Left colon (tissue), 2 donors: ENCODE data around the gene PRX. TPM values are rescaled to one million over a fixed set of nuclear protein-coding genes. Genes with fewer than 3 reads are reported as not detected.

ENCODE experiments used
- ATAC-seq: fragments of 200-7000 bp; cut with Tn5 transposase; one replicate; pipeline ENCODE4 v1.9.1; 2020; ENCODE audit warnings: mild to moderate bottlenecking, moderate library complexity
- DNase-seq, 2 donors: peaks; one replicate each; pipeline ENCODE4 v3.0.0-alpha.2; 2020
- intact Hi-C, 2 donors: fragments of 100-400 bp; cut with DNase I in 1 of 2; cut with micrococcal nuclease in 1 of 2; formaldehyde crosslinking; loops; one replicate each; pipeline versions ENCODE4 v1.11.2 to v1.14.0; 2022; cut with DNase I, micrococcal nuclease
- microRNA-seq, 2 donors: library from miRNA; unstranded; fragments of <30 nt; microRNA quantifications; one replicate each; pipeline versions ENCODE4 v1.1.0 to v1.2.0, GENCODE V29; 2020
- total RNA-seq, 2 donors: library from RNA; stranded (reverse); fragmentation: NEBNext Ultra II Directional; extraction: Animal tissue kit (Norgen Biotek cat#: 25700); gene quantifications; one replicate each; pipeline ENCODE4 v1.2.1, GENCODE V29; 2021
- donor health status: DM: no; HTN: no; CAD: no.
- donor health status: DM: yes; HTN: yes; CAD: no.

The PRX gene
- total RNA-seq, 2 donors from 2014 or later: 1.2 to 2.1 TPM

DNA sequence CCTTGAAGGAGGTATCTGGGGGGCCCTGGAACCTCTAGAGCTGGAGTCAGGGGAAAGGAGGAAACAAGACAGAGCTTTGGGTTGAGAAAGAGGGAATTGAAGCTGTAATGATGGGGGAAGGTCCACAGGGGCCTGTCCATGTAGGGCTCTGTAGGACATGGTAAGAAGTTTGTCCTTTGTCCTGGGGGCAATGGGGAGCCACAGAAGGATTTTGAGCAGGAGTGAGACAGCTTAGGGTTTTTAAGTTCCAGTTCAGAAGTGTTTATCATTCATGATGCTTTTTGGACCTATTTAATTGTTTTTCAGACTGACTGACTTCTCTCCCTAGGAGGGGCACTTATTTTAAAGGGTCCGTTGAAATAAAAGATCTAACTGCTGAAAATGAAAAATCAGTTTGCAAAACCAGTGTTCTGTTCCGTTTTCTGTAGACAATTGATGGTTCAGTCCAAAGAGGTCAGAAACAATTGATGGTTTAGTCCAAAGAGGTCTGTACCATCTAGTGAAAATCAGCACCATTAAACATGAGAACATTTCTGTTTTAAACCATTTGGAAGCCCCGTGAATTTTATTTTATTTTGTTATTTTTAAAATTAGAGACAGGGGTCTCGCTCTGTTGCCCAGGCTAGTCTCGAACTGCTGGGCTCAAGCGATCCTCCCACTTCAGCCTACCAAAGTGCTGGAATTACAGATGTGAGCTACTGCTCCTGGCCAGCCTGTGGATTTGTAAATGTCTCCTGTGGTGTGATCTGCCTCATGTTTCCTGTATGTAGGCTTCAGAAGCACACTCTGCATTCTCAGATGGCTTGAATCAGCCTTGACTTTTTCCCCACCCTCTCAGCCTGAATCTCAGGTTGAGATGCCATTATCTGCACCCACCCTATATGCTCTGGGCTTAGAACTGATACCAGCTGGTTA lies 56.2 kb downstream of the PRX start:
- DNase-seq (no peak), ATAC-seq (no peak)
- intact Hi-C loops: no loop called here

DNA sequence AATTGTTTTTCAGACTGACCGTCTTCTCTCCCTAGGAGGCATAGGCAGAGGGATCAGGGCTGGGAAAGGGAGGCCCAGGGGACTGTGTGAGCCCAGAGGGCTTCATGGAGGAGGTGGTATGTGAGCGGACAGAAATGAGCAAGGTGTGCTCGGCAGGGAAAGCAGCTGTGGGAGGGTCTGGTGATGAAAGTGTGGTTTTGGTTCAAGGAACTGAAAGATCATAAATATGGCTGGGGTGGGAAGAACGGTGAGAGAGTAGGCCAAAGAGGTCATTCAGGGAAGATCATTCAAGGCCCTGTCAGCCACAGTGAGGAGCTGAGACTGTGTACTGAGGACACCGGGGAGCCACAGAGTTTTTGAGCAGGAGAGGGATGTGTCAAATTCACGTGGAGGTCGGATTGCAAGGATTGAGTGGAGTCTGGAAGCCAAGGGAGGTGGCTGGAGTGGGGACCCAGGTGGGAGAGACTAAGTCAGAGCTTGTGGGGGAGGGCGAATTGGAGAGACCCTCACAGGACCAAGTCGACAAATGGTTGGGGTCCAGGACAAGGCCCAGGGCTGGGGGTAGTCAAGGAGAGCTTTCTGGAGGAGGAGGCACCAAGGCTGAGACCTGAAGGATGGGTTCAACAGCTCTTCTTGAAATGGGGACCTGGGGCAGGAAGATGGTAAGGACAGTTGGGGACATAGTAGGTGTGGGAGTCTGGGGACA lies 57.0 kb downstream of the PRX start:
- no peak for DNase-seq
- no peak for ATAC-seq
- intact Hi-C loops: no loop called here

DNA sequence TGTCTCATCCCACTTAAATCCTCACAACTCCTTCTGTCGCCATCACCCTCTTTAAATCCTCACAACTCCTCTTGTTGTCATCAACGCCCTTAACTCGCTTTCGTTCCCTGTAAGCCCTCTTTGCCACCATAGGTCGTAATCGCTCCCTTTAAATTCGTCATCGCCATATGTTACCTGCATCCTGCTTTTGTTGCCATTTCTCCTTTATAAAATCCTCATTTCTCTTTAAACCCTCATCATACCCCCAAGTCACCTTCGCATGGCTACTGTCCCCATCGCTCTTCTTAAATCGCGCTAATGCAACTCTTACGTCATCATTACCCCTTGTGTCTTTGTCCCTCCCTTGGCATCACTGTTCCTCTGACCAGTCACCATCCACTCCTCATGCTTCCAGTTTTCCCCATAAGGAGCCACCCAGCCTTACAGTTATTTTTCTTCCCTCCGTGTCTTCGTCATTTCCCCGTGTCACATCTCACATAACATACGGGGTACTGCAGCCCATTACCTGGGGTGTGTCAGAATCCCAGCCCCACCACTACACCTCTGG lies 64.1 kb downstream of the PRX start:
- ATAC-seq: no peak
- intact Hi-C loops: no loop called here
- no peak for DNase-seq

DNA sequence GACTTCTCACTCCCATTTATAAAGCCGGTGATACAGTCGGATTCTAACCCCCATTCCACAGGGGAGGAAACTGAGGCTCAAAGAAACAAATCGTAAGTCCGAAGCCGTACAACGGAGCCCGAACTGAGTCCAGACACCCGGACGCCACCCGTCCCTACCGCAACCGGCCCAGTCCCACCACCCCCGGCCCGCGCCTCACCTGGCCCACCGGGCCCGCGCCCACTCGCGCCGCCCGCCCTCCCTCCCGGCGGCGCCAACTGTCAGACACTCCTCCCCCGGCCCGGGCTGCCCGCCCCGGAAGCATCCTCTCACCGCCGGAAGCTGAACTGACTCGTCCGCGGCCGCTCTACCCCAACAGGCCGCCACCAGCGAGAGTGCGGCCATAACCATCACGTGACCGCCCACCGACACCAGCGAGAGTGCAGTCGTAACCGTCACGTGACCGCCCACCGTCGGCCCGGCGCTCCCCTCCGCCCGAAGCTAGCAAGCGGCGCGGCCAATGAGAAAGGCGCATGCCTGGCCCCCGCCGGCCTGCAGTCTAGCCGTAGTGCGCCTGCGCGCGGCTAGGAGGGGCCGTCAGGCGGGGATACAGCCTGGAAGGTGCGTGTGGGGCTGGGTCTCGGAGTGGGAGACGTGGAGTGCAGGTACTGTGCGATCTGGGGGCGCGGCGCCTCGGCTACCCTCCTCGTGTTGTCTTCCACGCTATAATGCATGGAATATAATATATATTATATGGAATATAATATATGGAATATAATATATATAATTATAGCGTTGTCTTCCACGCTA lies 64.9 kb downstream of the PRX start, which contains the start of the genes C19orf47 and PLD3:
C19orf47 (minus strand) TSS at position 273 of the 789 bp plus-strand sequence. CDS start 6,540 bp downstream, outside the sequence.
PLD3 (plus strand) TSS at position 571 of the 789 bp plus-strand sequence. CDS start 17,789 bp downstream, outside the sequence.
- intact Hi-C loops: no loop called here
- DNase-seq (peak; percentile 99 to 100), ATAC-seq (peak; percentile 97)

DNA sequence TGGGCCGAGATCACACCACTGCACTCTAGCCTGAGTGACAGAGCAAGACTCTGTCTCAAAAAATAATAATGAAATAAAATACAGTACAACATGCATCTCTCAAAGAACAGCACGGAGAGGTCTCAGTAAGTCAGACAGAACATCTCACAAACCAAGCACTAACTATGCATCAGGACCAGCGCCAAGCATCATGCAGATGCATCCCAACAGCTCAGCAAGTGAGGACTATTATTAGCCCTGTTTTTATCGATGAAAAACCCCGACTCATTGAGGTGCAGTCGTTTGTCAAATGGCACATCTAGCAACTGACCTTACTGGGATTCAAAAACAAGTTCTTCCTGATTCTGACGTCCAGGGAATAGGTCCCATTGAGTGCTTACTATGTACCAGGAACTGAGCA lies 68.8 kb downstream of the PRX start:
- no peak for ATAC-seq

More for the DNA sequence above, 68.8 kb downstream of the PRX start:
- no peak for DNase-seq
- intact Hi-C loops: no loop called here

Small RNAs within 50 kb of the gene (microRNA-seq; reads per million reads assigned to microRNA genes)
- 0 to 1.4 reads per million in 2 donors for gene MIR6796

Other genes starting within 250 kb of the PRX start
- gene MAP3K10, start 222.0 kb downstream of the PRX start, total RNA-seq: 10 to 100 TPM; 10.7 to 11.7 TPM
- under 1 TPM; 0.37 to 0.45 TPM for gene TTC9B, start 195.0 kb downstream of the PRX start, total RNA-seq
- under 1 TPM in 1 of 2 donors, not detected in 1; 0.24 TPM for gene CCNP, start 186.7 kb downstream of the PRX start, total RNA-seq
- 10 to 100 TPM; 91.7 to 97.3 TPM for gene AKT2, start 128.0 kb downstream of the PRX start, total RNA-seq
- 10 to 100 TPM; 11.2 to 14.7 TPM for gene C19orf47, start 65.0 kb downstream of the PRX start, total RNA-seq
- 100 to 1,000 TPM; 109 to 170 TPM for gene PLD3, start 64.7 kb downstream of the PRX start, total RNA-seq
- gene HIPK4, start 23.2 kb downstream of the PRX start, total RNA-seq: under 1 TPM in 1 of 2 donors, not detected in 1; 0.11 TPM
- 10 to 100 TPM; 12.5 to 17.9 TPM for gene SERTAD1, start 12.6 kb upstream of the PRX start, total RNA-seq
- 10 to 100 TPM; 38.3 to 43.3 TPM for gene SERTAD3, start 31.0 kb upstream of the PRX start, total RNA-seq
- gene BLVRB, start 52.4 kb upstream of the PRX start, total RNA-seq: 10 to 100 TPM; 77.4 to 79.6 TPM
- 1 to 10 TPM in 1 of 2 donors, under 1 TPM in 1; 0.15 to 1.2 TPM for gene SPTBN4, start 53.6 kb upstream of the PRX start, total RNA-seq
- 10 to 100 TPM; 64.1 to 64.3 TPM for gene SHKBP1, start 163.5 kb upstream of the PRX start, total RNA-seq
- 100 to 1,000 TPM; 183 to 192 TPM for gene LTBP4, start 188.0 kb upstream of the PRX start, total RNA-seq